ENCODE data around the gene FBLN1. TPM values are rescaled to one million over a fixed set of nuclear protein-coding genes. Genes with fewer than 3 reads are reported as not detected.

Gene FBLN1
- total and polyA plus RNA-seq, 9 of the 15 experiments (the other 6 are each of a cell fraction or from before 2014, with no cell fraction given) = 0.66 TPM; not detected in 8

DNA sequence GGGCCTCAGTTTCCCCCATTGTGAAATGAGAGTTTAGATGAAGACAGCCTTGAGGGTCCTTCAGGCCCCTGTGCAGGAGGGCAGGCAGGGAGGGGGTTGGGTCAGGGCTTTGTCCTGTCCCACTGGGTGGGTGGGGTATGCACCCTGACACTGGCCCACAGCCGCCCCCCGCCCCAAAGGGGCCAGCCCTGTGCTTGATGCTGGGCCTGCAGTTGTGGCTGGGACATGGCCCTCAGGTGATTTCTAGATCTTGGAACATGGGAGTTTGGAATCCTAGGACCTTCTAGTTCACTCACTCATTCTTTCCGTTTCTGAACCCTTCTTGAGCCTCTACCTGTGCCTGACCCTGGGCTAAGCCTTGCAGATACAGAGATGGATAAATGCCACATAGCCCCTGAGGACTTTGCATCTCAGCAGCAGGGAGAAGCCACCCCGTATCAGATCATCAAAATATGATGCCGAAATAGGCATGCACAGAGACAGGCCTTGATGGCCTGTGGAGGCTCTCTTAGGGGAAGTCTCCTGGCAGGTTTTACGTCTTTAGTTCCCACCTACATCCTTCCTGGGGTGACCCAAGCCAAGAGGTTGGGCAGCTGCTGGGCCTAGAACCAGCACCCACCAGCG, 76.0 kb downstream of the FBLN1 start (continued):
- TF ChIP-seq, protein P1, sequence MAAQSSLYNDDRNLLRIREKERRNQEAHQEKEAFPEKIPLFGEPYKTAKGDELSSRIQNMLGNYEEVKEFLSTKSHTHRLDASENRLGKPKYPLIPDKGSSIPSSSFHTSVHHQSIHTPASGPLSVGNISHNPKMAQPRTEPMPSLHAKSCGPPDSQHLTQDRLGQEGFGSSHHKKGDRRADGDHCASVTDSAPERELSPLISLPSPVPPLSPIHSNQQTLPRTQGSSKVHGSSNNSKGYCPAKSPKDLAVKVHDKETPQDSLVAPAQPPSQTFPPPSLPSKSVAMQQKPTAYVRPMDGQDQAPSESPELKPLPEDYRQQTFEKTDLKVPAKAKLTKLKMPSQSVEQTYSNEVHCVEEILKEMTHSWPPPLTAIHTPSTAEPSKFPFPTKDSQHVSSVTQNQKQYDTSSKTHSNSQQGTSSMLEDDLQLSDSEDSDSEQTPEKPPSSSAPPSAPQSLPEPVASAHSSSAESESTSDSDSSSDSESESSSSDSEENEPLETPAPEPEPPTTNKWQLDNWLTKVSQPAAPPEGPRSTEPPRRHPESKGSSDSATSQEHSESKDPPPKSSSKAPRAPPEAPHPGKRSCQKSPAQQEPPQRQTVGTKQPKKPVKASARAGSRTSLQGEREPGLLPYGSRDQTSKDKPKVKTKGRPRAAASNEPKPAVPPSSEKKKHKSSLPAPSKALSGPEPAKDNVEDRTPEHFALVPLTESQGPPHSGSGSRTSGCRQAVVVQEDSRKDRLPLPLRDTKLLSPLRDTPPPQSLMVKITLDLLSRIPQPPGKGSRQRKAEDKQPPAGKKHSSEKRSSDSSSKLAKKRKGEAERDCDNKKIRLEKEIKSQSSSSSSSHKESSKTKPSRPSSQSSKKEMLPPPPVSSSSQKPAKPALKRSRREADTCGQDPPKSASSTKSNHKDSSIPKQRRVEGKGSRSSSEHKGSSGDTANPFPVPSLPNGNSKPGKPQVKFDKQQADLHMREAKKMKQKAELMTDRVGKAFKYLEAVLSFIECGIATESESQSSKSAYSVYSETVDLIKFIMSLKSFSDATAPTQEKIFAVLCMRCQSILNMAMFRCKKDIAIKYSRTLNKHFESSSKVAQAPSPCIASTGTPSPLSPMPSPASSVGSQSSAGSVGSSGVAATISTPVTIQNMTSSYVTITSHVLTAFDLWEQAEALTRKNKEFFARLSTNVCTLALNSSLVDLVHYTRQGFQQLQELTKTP (IDR thresholded peaks at IDR 0.05; ENCODE audit: low read depth in 1 of 2, partially characterized antibody in 2 of 2) = no peak

DNA sequence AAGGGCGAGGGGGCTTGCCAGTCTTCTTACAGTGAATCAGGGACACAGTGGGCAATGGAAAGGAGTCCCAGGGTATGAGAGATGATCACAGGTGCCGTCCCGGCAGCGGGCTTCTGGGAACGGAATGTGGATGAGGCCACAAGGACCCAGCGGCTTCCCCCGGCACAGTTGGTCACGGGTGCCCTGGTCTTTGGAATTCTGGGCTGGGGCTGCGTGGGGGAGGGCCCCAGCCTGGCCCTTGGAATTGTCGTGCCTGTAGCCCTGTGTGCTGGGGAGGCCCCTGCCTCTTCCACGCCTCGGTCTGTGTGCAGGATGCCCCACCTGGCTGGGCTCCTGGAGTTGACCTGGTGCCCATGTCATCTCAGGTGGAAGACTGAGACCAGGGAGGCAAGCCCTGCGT, 76.6 kb downstream of the FBLN1 start:
- no peak overlapping the region for H2AFZ ChIP-seq (ENCODE audit: low read depth, low read length)
- POLR2A ChIA-PET = no interaction called here
- H3K4me2 ChIP-seq (ENCODE audit: insufficient read depth, low read length) = no peak overlapping the region
- DNase-seq (ENCODE audit: extremely low read depth in 1 of 4, low spot score in 3 of 4) = no peak
- FAIRE-seq = no peak
- no peak for ATAC-seq
- H3K4me1 ChIP-seq (replicated peaks in 1 of 2; ENCODE audit: control insufficient read depth in 2 of 2, insufficient read depth in 2 of 2, low read length in 2 of 2) = peaks cover 0 to 7% of the 10 kb centered on the region in 2 experiments; a peak in 2 of 5 replicates
- no peaks in the 10 kb centered on the region for H3K9me3 ChIP-seq (replicated peaks; ENCODE audit: control insufficient read depth, insufficient read depth, low read depth, low read length)
- no peaks in the 10 kb centered on the region for H3K36me3 ChIP-seq (ENCODE audit: control insufficient read depth, insufficient read depth, low read length)
- CTCF ChIA-PET (ENCODE audit: low intra/inter-chr PET ratio) = no interaction called here
- no TSS peak for BruUV-seq (replicated peaks)
- H3K9ac ChIP-seq (ENCODE audit: insufficient read depth in 1 of 2, low read depth in 2 of 2, low read length in 2 of 2) = no peak overlapping the region
- no peak overlapping the region for H3K27ac ChIP-seq (ENCODE audit: extremely low read depth, low read depth, low read length)
- 0% methylated on average over 6 of the region's 13 CpGs for WGBS (ENCODE audit: insufficient coverage, low coverage, missing lambda C conversion rate)
- H3K4me3 ChIP-seq = no peak overlapping the region
- no peaks in the 10 kb centered on the region for H3K79me2 ChIP-seq (ENCODE audit: control insufficient read depth, insufficient read depth, low read length)
- peaks cover 3% of the 10 kb centered on the region; the same call in 1 of the 2 replicates for H4K20me1 ChIP-seq (replicated peaks; ENCODE audit: control insufficient read depth, insufficient read depth, low read length)
- no peaks in the 10 kb centered on the region for H3K9me1 ChIP-seq (ENCODE audit: control insufficient read depth, insufficient read depth, low read length)
- intact Hi-C loops (cut with micrococcal nuclease) (loop anchor here (5.0 to 10.0 kb wide), 3 partner anchors 68 to 535 kb away; no protein-coding TSS in a partner anchor), in situ Hi-C loops (cut with MboI) (loop anchor here (5.0 kb wide), 1 partner anchor 63 kb away; no protein-coding TSS in a partner anchor)
- peaks cover 5 to 74% of the 10 kb centered on the region in 2 experiments; a peak in 4 of 5 replicates for H3K27me3 ChIP-seq (ENCODE audit: control insufficient read depth in 2 of 2, insufficient read depth in 2 of 2, low read length in 2 of 2)
- TF ChIP-seq HNRNPH1 (optimal IDR thresholded peaks at IDR 0.05; ENCODE audit: low read depth, low read length) (no peak), MBD2 (IDR thresholded peaks at IDR 0.05; ENCODE audit: borderline replicate concordance, low read depth) (no peak), SAFB (IDR thresholded peaks at IDR 0.05; ENCODE audit: borderline replicate concordance, low read depth, low read length) (no peak), HOXB6 (CRISPR knock-in tag; IDR thresholded peaks at IDR 0.05; ENCODE audit: borderline replicate concordance) (no peak), HDAC2 (IDR thresholded peaks at IDR 0.05) (no peak), NFXL1 (CRISPR knock-in tag; IDR thresholded peaks at IDR 0.05) (no peak), EHMT2 (IDR thresholded peaks at IDR 0.05) (no peak), SMAD3 (CRISPR knock-in tag; conservative IDR thresholded peaks at IDR 0.05) (no peak), HDAC8 (tag; IDR thresholded peaks at IDR 0.05) (no peak), MCM3 (IDR thresholded peaks at IDR 0.05) (no peak)
- TF ChIP-seq, protein P2, sequence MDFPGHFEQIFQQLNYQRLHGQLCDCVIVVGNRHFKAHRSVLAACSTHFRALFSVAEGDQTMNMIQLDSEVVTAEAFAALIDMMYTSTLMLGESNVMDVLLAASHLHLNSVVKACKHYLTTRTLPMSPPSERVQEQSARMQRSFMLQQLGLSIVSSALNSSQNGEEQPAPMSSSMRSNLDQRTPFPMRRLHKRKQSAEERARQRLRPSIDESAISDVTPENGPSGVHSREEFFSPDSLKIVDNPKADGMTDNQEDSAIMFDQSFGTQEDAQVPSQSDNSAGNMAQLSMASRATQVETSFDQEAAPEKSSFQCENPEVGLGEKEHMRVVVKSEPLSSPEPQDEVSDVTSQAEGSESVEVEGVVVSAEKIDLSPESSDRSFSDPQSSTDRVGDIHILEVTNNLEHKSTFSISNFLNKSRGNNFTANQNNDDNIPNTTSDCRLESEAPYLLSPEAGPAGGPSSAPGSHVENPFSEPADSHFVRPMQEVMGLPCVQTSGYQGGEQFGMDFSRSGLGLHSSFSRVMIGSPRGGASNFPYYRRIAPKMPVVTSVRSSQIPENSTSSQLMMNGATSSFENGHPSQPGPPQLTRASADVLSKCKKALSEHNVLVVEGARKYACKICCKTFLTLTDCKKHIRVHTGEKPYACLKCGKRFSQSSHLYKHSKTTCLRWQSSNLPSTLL (IDR thresholded peaks at IDR 0.05) = no peak
- TF ChIP-seq, protein P3, sequence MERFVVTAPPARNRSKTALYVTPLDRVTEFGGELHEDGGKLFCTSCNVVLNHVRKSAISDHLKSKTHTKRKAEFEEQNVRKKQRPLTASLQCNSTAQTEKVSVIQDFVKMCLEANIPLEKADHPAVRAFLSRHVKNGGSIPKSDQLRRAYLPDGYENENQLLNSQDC (CRISPR knock-in tag; IDR thresholded peaks at IDR 0.05) = no peak

Measured in K562 (cell line).